Upper lobe of left lung (tissue), 6 donors: ENCODE data around the gene MORN1. TPM values are rescaled to one million over a fixed set of nuclear protein-coding genes. Genes with fewer than 3 reads are reported as not detected.
A peak's percentile ranks its signal among the peaks of the same experiment; 100 is the strongest.

Experiments
- ATAC-seq, 2 donors: fragments of 200-7000 bp; cut with Tn5 transposase; one replicate each; pipeline ENCODE4 v1.9.1; 2022; ENCODE audit warnings: mild to moderate bottlenecking in 2 of 2, moderate library complexity in 2 of 2; ENCODE audit not compliant: low FRiP score in 2 of 2
- DNase-seq, 2 donors: peaks; one replicate each; pipeline ENCODE4 v3.0.0-alpha.2; 2019 to 2020
- H3K27ac ChIP-seq, 4 donors: fragments of 200-600 bp; sonication (generic); one replicate each; pipeline ENCODE4 v1.5.1; 2016 to 2019
- H3K27me3 ChIP-seq, 4 donors: fragments of 200-600 bp; sonication (generic); one replicate each; pipeline ENCODE4 v1.5.1; 2017 to 2019
- H3K36me3 ChIP-seq, 4 donors: fragments of 200-600 bp; sonication (generic); one replicate each; pipeline ENCODE4 v1.5.1; 2016 to 2019
- H3K4me1 ChIP-seq, 4 donors: fragments of 200-600 bp; sonication (generic); one replicate each; pipeline ENCODE4 v1.5.1; 2018 to 2019
- H3K4me3 ChIP-seq, 4 donors: fragments of 200-600 bp; sonication (generic); one replicate each; pipeline ENCODE4 v1.5.1; 2017 to 2019; ENCODE audit warnings: mild to moderate bottlenecking in 2 of 4, moderate library complexity in 1 of 4
- H3K9me3 ChIP-seq, 4 donors: fragments of 200-600 bp; sonication (generic); one replicate each; pipeline ENCODE4 v1.5.1; 2018 to 2019
- EP300 ChIP-seq, 4 donors: sonication (generic); formaldehyde crosslinking; IDR thresholded peaks; one replicate each; pipeline ENCODE4 v1.5.1; 2017; ENCODE audit warnings: antibody characterized with exemption in 4 of 4, control low read depth in 2 of 4
- POLR2A ChIP-seq, 4 donors: fragments of 450-650 bp; IDR thresholded peaks; one replicate each; pipeline ENCODE4 v1.5.1; 2016 to 2017; ENCODE audit warnings: antibody characterized with exemption in 4 of 4, mild to moderate bottlenecking in 2 of 4
- POLR2AphosphoS5 ChIP-seq, 2 donors: sonication (generic); formaldehyde crosslinking; IDR thresholded peaks; one replicate each; pipeline ENCODE4 v1.5.1; 2017; ENCODE audit warnings: antibody characterized with exemption in 2 of 2
- WGBS, 2 donors: methylation state at CpG; one replicate each; pipeline ENCODE4 v1.1.5; 2017 to 2018; 5-methylcytosine and 5-hydroxymethylcytosine counted together
- total RNA-seq, 6 donors: library from RNA; depleted of rRNA in 4 of 6; stranded (reverse); fragments of >200 nt in 4 of 6; gene quantifications; one replicate each; pipeline versions ENCODE4 v1.1.0 to v1.2.1, GENCODE V29; 2016 to 2021
- TF ChIP-seq, protein P1 (sequence below), 6 experiments: fragments of 450-650 bp in 4 of 6; fragments of 200-600 bp in 2 of 6; sonication (generic) in 2 of 6; IDR thresholded peaks; one replicate each; pipeline ENCODE4 v1.5.1; 2016 to 2019; ENCODE audit warnings: antibody characterized with exemption in 6 of 6
- donor health status: DM: no; HTN: no; CAD: no; lungs with moderate emphysema.
- donor health status: DM: no; HTN: yes; CAD: no; lungs with severe emphysema.

The MORN1 gene
- total RNA-seq, 6 donors from 2014 or later = 8.5 to 23.4 (median 14.6) TPM

DNA sequence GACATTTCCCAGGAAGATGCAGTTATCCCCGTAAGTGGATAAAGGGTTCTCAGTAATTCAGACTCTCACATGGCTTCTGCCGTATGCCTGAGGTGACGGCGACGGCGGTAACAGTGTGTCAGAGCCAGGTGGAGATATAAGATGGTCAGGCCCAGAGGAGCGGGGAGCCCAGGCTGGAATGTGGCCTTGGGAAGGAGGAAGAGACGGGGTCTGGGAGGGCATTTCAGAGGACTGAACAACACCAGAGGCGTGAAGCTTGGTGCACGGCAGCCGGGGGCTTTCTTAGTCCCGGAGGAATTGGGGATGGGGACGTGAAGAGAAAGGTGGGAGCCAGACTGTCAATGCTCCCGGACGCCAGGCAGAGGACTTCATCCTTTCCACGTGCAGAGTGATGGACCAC, 1.3 kb upstream of the MORN1 start:
- Histone ChIP-seq H3K4me1 (peaks cover 27 to 41% (median 33%) of the 10 kb centered on the region in 4 donors), H3K4me3 (peak overlapping the region; percentile 74 to 100 (median 100)), H3K27ac (peak overlapping the region; percentile 89 to 93 (median 90)), H3K36me3 (peaks cover 11 to 45% (median 20%) of the 10 kb centered on the region in 4 donors), H3K27me3 (no peaks in the 10 kb centered on the region), H3K9me3 (no peaks in the 10 kb centered on the region)
- TF ChIP-seq EP300 (IDR thresholded peaks at IDR 0.05) (no peak), POLR2A (IDR thresholded peaks at IDR 0.05) (no peak), POLR2AphosphoS5 (IDR thresholded peaks at IDR 0.05) (no peak)
- TF ChIP-seq, protein P1, sequence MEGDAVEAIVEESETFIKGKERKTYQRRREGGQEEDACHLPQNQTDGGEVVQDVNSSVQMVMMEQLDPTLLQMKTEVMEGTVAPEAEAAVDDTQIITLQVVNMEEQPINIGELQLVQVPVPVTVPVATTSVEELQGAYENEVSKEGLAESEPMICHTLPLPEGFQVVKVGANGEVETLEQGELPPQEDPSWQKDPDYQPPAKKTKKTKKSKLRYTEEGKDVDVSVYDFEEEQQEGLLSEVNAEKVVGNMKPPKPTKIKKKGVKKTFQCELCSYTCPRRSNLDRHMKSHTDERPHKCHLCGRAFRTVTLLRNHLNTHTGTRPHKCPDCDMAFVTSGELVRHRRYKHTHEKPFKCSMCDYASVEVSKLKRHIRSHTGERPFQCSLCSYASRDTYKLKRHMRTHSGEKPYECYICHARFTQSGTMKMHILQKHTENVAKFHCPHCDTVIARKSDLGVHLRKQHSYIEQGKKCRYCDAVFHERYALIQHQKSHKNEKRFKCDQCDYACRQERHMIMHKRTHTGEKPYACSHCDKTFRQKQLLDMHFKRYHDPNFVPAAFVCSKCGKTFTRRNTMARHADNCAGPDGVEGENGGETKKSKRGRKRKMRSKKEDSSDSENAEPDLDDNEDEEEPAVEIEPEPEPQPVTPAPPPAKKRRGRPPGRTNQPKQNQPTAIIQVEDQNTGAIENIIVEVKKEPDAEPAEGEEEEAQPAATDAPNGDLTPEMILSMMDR (IDR thresholded peaks at IDR 0.05) = no peak
- no peak for DNase-seq
- 56 to 70% methylated on average over 16 of the region's 16 CpGs for WGBS, 2 donors
- ATAC-seq = no peak

DNA sequence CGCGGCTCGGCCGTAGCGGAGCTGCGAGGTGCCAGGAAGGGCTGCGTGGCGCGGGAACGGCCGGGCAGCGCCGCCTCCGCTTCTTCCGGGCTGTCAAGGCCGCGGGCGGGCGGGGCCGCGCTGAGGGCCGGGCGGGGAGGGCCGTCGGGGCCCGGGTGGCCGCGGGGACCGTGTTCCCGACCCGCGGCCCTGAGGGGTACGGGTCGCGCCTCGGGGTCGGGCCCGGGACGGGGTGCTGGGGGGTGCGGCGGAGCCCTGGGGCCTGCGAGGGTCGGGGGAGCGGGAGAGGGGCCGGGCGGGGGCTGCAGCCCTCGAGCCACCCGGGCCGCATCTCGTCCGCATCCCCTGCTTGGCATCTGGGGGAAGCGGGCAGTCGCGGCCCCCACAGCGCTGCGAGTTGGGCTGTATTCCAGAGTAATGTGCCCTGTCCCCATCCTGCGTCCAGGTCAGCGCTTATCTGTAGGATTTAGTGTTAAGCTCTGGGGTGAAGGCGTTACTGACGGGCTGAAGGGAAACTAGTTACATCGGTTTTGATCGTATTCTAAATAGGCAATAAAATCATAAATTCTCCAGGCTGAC, 666 bp upstream of the MORN1 start:
- peaks cover 6 to 43% (median 14%) of the 10 kb centered on the region in 4 donors for H3K36me3 ChIP-seq
- peak overlapping the region; percentile 74 to 100 (median 100) for H3K4me3 ChIP-seq
- H3K27me3 ChIP-seq = no peaks in the 10 kb centered on the region
- H3K27ac ChIP-seq = peak overlapping the region; percentile 89 to 93 (median 90)
- peaks cover 27 to 41% (median 33%) of the 10 kb centered on the region in 4 donors for H3K4me1 ChIP-seq
- WGBS, 2 donors = 2 to 7% methylated on average over 3 to 30 of the region's 62 CpGs
- H3K9me3 ChIP-seq = no peaks in the 10 kb centered on the region
- ATAC-seq = peak in 1 of 2 donors; percentile 41
- TF ChIP-seq POLR2AphosphoS5 (IDR thresholded peaks at IDR 0.05) = no peak
- TF ChIP-seq, protein P1 (IDR thresholded peaks at IDR 0.05) = no peak
- no peak for TF ChIP-seq POLR2A (IDR thresholded peaks at IDR 0.05)
- TF ChIP-seq EP300 (IDR thresholded peaks at IDR 0.05) = no peak
- DNase-seq = no peak

DNA sequence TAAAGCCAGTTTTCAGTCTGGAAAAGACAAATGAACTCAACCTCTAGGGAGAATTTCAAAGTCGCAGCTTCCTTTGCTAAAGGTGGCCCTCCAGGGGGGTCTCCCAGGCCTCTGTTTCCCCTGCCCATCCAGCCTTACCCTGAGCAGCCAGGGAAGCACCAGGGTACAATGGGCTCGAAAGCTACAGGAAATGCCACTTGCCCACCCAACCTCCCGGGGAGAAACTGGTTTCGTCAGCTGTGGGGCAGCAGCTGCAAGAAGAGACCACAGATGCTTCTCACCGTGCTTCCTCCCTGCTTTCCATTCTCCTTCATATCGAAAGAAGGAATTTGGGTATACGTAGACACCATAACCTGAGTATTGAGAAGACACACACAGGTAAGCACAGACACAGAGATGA, 1.7 kb downstream of the MORN1 start:
- no peaks in the 10 kb centered on the region for H3K27me3 ChIP-seq
- peaks cover 0 to 22% (median 0%) of the 10 kb centered on the region in 4 donors for H3K36me3 ChIP-seq
- TF ChIP-seq, protein P1 (IDR thresholded peaks at IDR 0.05) = no peak
- TF ChIP-seq POLR2A (IDR thresholded peaks at IDR 0.05) = no peak
- no peak for TF ChIP-seq POLR2AphosphoS5 (IDR thresholded peaks at IDR 0.05)
- no peak for TF ChIP-seq EP300 (IDR thresholded peaks at IDR 0.05)
- no peak overlapping the region for H3K4me3 ChIP-seq
- DNase-seq (no peak), ATAC-seq (no peak)
- no peak overlapping the region for H3K27ac ChIP-seq
- no peaks in the 10 kb centered on the region for H3K9me3 ChIP-seq
- 82 to 85% methylated on average over 7 of the region's 7 CpGs for WGBS, 2 donors
- peaks cover 27 to 38% (median 31%) of the 10 kb centered on the region in 4 donors for H3K4me1 ChIP-seq

DNA sequence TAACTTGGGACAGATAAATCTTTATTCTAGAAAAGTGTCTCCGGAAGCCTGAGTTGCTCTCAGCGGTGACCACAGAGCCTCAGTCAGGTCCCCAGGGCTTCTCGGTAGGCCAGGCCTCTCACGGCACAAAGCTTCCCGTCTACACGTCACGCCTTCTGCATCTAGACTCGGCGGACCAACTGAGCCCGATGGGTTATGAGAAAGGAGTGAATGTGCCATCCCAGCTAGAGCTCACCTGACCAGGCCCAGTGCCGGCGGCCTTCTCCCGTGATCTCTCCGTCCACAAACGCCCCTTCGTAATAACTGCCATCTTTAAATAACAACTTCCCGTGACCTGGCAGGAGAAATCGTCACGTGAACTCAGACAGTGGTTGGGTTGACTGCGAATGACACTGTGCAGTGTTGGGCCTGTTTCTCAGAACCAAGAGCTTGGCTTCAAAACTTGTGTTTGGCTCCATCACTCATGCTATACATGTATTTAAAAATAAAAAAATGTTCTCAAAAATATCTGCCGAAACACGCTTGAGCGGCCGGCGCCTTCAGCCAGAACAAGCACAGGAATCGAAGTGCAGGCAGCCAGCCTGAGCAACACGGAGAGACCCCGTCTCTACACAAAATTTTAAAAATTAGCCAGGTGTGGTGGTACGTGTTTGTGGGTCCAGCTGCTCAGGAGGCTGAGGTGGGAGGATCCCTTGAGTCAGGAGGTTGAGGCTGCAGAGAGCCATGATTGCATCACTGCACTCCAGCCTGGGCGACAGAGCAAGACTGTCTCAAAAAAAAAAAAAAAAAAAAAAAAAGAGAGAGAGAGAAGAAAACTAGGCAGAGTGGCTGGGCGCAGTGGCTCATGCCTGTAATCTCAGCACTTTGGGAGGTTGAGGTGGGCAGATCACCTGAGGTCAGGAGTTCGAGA, 3.1 kb downstream of the MORN1 start:
- no peaks in the 10 kb centered on the region for H3K9me3 ChIP-seq
- peaks cover 19 to 24% (median 22%) of the 10 kb centered on the region in 4 donors for H3K4me1 ChIP-seq
- no peak for DNase-seq
- H3K27ac ChIP-seq = no peak overlapping the region
- 94% methylated on average over 32 of the region's 32 CpGs for WGBS, 2 donors
- no peak for ATAC-seq
- no peak overlapping the region for H3K4me3 ChIP-seq
- H3K36me3 ChIP-seq = peaks cover 0 to 10% (median 0%) of the 10 kb centered on the region in 4 donors
- TF ChIP-seq EP300 (IDR thresholded peaks at IDR 0.05) (no peak), POLR2A (IDR thresholded peaks at IDR 0.05) (no peak)
- TF ChIP-seq, protein P1 (IDR thresholded peaks at IDR 0.05) = no peak
- no peaks in the 10 kb centered on the region for H3K27me3 ChIP-seq
